Activated T-cell treated with anti-CD3 and anti-CD28 coated beads, Interleukin-2, amount 50 U/mL, for 4 hours (primary cell): Measurements from ENCODE around the gene PIR. TPM values are rescaled to one million over a fixed set of nuclear protein-coding genes. Genes with fewer than 3 reads are reported as not detected.

Experiments used
- ATAC-seq, 2 donors: fragments of 200-7000 bp; cut with Tn5 transposase; one replicate each; pipeline ENCODE4 v1.10.0; 2021
- DNase-seq: peaks from one replicate; pipeline ENCODE4 v3.0.0-alpha.2; 2020
- H3K27me3 Mint-ChIP-seq: one replicate; pipeline ENCODE4 v1.8.0; 2021; ENCODE audit warnings: low read depth, mixed read lengths
- H3K36me3 Mint-ChIP-seq: one replicate; pipeline ENCODE4 v1.8.0; 2022; ENCODE audit warnings: mixed read lengths; ENCODE audit not compliant: insufficient read depth
- H3K4me1 Mint-ChIP-seq: one replicate; pipeline ENCODE4 v1.8.0; 2021; ENCODE audit warnings: low read depth, mixed read lengths
- H3K4me3 Mint-ChIP-seq: one replicate; pipeline ENCODE4 v1.8.0; 2021; ENCODE audit warnings: mild to moderate bottlenecking, moderate library complexity, mixed read lengths
- H3K9me3 Mint-ChIP-seq: one replicate; pipeline ENCODE4 v1.8.0; 2021; ENCODE audit warnings: mixed read lengths
- total RNA-seq, 3 donors: library from RNA; stranded (reverse); gene quantifications; one replicate each; pipeline ENCODE4 v1.2.1, GENCODE V29; 2021

PIR gene
- total RNA-seq, 3 donors from 2014 or later, result 0.73 to 1.0 (median 1.0) TPM

GRCh38 chrX:15376956-15377355 is 116.2 kb downstream of the PIR start:
- Mint-ChIP-seq H3K36me3 (no peaks in the 10 kb centered on the region), H3K4me1 (no peaks in the 10 kb centered on the region), H3K4me3 (no peak overlapping the region), H3K9me3 (no peaks in the 10 kb centered on the region), H3K27me3 (peaks cover 3% of the 10 kb centered on the region)
- ATAC-seq, result no peak
- no peak for DNase-seq

GRCh38 chrX:15373976-15374375 is 119.2 kb downstream of the PIR start:
- ATAC-seq, result no peak
- Mint-ChIP-seq H3K9me3 (no peaks in the 10 kb centered on the region), H3K4me1 (no peaks in the 10 kb centered on the region), H3K4me3 (no peak overlapping the region), H3K36me3 (no peaks in the 10 kb centered on the region), H3K27me3 (peaks cover 3% of the 10 kb centered on the region)
- no peak for DNase-seq

GRCh38 chrX:15366506-15367352 is 126.4 kb downstream of the PIR start:
- no peaks in the 10 kb centered on the region for H3K9me3 Mint-ChIP-seq
- peaks cover 15% of the 10 kb centered on the region for H3K27me3 Mint-ChIP-seq
- no peak for DNase-seq
- no peak for ATAC-seq
- no peak overlapping the region for H3K4me3 Mint-ChIP-seq
- H3K36me3 Mint-ChIP-seq, result no peaks in the 10 kb centered on the region
- no peaks in the 10 kb centered on the region for H3K4me1 Mint-ChIP-seq

GRCh38 chrX:15359701-15360100 is 133.4 kb downstream of the PIR start:
- H3K4me1 Mint-ChIP-seq, result no peaks in the 10 kb centered on the region
- no peak for ATAC-seq
- no peak for DNase-seq

GRCh38 chrX:15358533-15358932 is 134.6 kb downstream of the PIR start:
- no peaks in the 10 kb centered on the region for H3K36me3 Mint-ChIP-seq
- H3K27me3 Mint-ChIP-seq, result peaks cover 3% of the 10 kb centered on the region

More at GRCh38 chrX:15359701-15360100, 133.4 kb downstream of the PIR start:
- no peak overlapping the region for H3K4me3 Mint-ChIP-seq
- H3K36me3 Mint-ChIP-seq, result no peaks in the 10 kb centered on the region
- H3K9me3 Mint-ChIP-seq, result no peaks in the 10 kb centered on the region
- H3K27me3 Mint-ChIP-seq, result peaks cover 6% of the 10 kb centered on the region

GRCh38 chrX:15356444-15356843 is 136.7 kb downstream of the PIR start:
- Mint-ChIP-seq H3K4me1 (no peaks in the 10 kb centered on the region), H3K27me3 (peaks cover 3% of the 10 kb centered on the region), H3K9me3 (no peaks in the 10 kb centered on the region), H3K4me3 (no peak overlapping the region), H3K36me3 (no peaks in the 10 kb centered on the region)
- no peak for ATAC-seq
- DNase-seq, result no peak

More at GRCh38 chrX:15358533-15358932, 134.6 kb downstream of the PIR start:
- no peaks in the 10 kb centered on the region for H3K9me3 Mint-ChIP-seq
- no peak for ATAC-seq
- no peaks in the 10 kb centered on the region for H3K4me1 Mint-ChIP-seq
- no peak for DNase-seq
- no peak overlapping the region for H3K4me3 Mint-ChIP-seq

- no peaks in the 10 kb centered on the region for H3K27me3 Mint-ChIP-seq
- DNase-seq (no peak), ATAC-seq (no peak)
- H3K4me1 Mint-ChIP-seq, result no peaks in the 10 kb centered on the region
- no peaks in the 10 kb centered on the region for H3K36me3 Mint-ChIP-seq
- H3K4me3 Mint-ChIP-seq, result no peak overlapping the region
- H3K9me3 Mint-ChIP-seq, result no peaks in the 10 kb centered on the region
These were observed 142.7 kb downstream of the PIR start for GRCh38 chrX:15350329-15350996.

- H3K9me3 Mint-ChIP-seq, result no peaks in the 10 kb centered on the region
- ATAC-seq (no peak), DNase-seq (no peak)
- no peaks in the 10 kb centered on the region for H3K36me3 Mint-ChIP-seq
- no peak overlapping the region for H3K4me3 Mint-ChIP-seq
- no peaks in the 10 kb centered on the region for H3K4me1 Mint-ChIP-seq
- H3K27me3 Mint-ChIP-seq, result peaks cover under 1% of the 10 kb centered on the region
These were observed 144.1 kb downstream of the PIR start for GRCh38 chrX:15349046-15349445.

- ATAC-seq (no peak), DNase-seq (no peak)
- Mint-ChIP-seq H3K36me3 (no peaks in the 10 kb centered on the region), H3K9me3 (no peaks in the 10 kb centered on the region), H3K4me1 (no peaks in the 10 kb centered on the region), H3K27me3 (peaks cover 8% of the 10 kb centered on the region), H3K4me3 (no peak overlapping the region)
These were observed 147.2 kb downstream of the PIR start for GRCh38 chrX:15345976-15346375.

- Mint-ChIP-seq H3K4me3 (no peak overlapping the region), H3K27me3 (peaks cover 14% of the 10 kb centered on the region), H3K9me3 (no peaks in the 10 kb centered on the region), H3K36me3 (no peaks in the 10 kb centered on the region), H3K4me1 (no peaks in the 10 kb centered on the region)
- no peak for ATAC-seq
- DNase-seq, result no peak
These were observed 149.0 kb downstream of the PIR start for GRCh38 chrX:15344106-15344505.

- Mint-ChIP-seq H3K4me1 (no peaks in the 10 kb centered on the region), H3K9me3 (no peaks in the 10 kb centered on the region), H3K4me3 (no peak overlapping the region), H3K27me3 (peaks cover 14% of the 10 kb centered on the region), H3K36me3 (no peaks in the 10 kb centered on the region)
- no peak for DNase-seq
- no peak for ATAC-seq
These were observed 150.1 kb downstream of the PIR start for GRCh38 chrX:15343075-15343476.

- H3K36me3 Mint-ChIP-seq, result no peaks in the 10 kb centered on the region
- no peak for ATAC-seq
- peaks cover 5% of the 10 kb centered on the region for H3K4me1 Mint-ChIP-seq
- no peaks in the 10 kb centered on the region for H3K9me3 Mint-ChIP-seq
- H3K4me3 Mint-ChIP-seq, result no peak overlapping the region
- no peak for DNase-seq
- peaks cover 22% of the 10 kb centered on the region for H3K27me3 Mint-ChIP-seq
These were observed 152.3 kb downstream of the PIR start for GRCh38 chrX:15340867-15341266.

GRCh38 chrX:15336023-15336413 is 157.1 kb downstream of the PIR start:
- Mint-ChIP-seq H3K9me3 (no peaks in the 10 kb centered on the region), H3K36me3 (peaks cover 4% of the 10 kb centered on the region), H3K4me3 (peak overlapping the region; percentile 92), H3K4me1 (peaks cover 15% of the 10 kb centered on the region), H3K27me3 (peaks cover 15% of the 10 kb centered on the region)
- DNase-seq (peak; percentile 19), ATAC-seq (peak; percentile 16 to 26)

GRCh38 chrX:15335135-15336022 is 157.8 kb downstream of the PIR start, which contains the start of gene PIGA:
TSS of gene PIGA (minus strand) at chrX:15335523. CDS start at chrX:15331930, 3,593 bp downstream.
- Mint-ChIP-seq H3K27me3 (peaks cover 8% of the 10 kb centered on the region), H3K4me3 (peak within 1 kb of the TSS; percentile 92), H3K4me1 (peaks cover 15% of the 10 kb centered on the region), H3K36me3 (peaks cover 4% of the 10 kb centered on the region), H3K9me3 (no peaks in the 10 kb centered on the region)
- DNase-seq (peak; percentile 83), ATAC-seq (peak; percentile 95 to 98)
